HCT116 (cell line): ENCODE data around the gene SVIL. TPM values are rescaled to one million over a fixed set of nuclear protein-coding genes. Genes with fewer than 3 reads are reported as not detected.

Experiments
- ATAC-seq: fragments of 200-7000 bp; cut with Tn5 transposase; 2 replicates; pipeline ENCODE4 v1.9.1; 2020; ENCODE audit warnings: mild to moderate bottlenecking, moderate library complexity
- BruUV-seq: library from RNA; stranded (reverse); fragments of 400-500 nt; replicated peaks from 2 replicates; lab custom pipeline; 2021; lab: Mats Ljungman, UMichigan
- CTCF ChIA-PET: fragments of 300-600 bp; sonication (Branson Sonifier 250); formaldehyde crosslinking; loops from one replicate; lab custom pipeline; 2021; ENCODE audit warnings: antibody characterized with exemption; lab: Charles Lee
- POLR2A ChIA-PET: fragments of 300-600, 350-600 bp; sonication (Branson Sonifier 250); formaldehyde crosslinking; loops from one replicate; lab custom pipeline; 2021; ENCODE audit warnings: antibody characterized with exemption; lab: Charles Lee
- RAD21 ChIA-PET, 2 experiments: fragments of 300-600 bp; sonication (Branson Sonifier 250); formaldehyde crosslinking; loops; one replicate each; lab custom pipeline; 2023; ENCODE audit warnings: low total read pairs in 2 of 2; ENCODE audit not compliant: uncharacterized antibody in 2 of 2, unreplicated experiment in 2 of 2, low non-redundant PET in 1 of 2; lab: Charles Lee
- DNase-seq: peaks from one replicate; pipeline ENCODE4 v3.0.0-alpha.2; 2010; ENCODE audit warnings: low read depth, low spot score
- H2AFZ ChIP-seq: fragments of 200-600 bp; shearing (Covaris generic), sonication (generic); 2 replicates; pipeline ENCODE4 v1.6.1; 2017; ENCODE audit warnings: low read depth, mixed run types, mixed read lengths, antibody characterized with exemption, low read length; ENCODE audit not compliant: poor library complexity, severe bottlenecking
- H3K27ac ChIP-seq: 2 replicates; pipeline ENCODE4 v1.5.1; 2012; ENCODE audit warnings: low read depth, low read length
- H3K27me3 ChIP-seq: fragments of 200-600 bp; sonication (generic); 2 replicates; pipeline ENCODE4 v1.6.1; 2016; ENCODE audit warnings: mixed run types, low read length, mixed read lengths; ENCODE audit not compliant: insufficient read depth
- H3K36me3 ChIP-seq, 2 experiments: fragments of 200-500 bp in 1 of 2; fragments of 200-600 bp in 1 of 2; sonication (Bioruptor generic) in 1 of 2; sonication (generic) in 1 of 2; 2 replicates each; pipeline versions ENCODE4 v1.5.1 to v1.6.1; 2014 to 2016; ENCODE audit warnings: low read length in 2 of 2, inconsistent platforms in 1 of 2, mixed read lengths in 1 of 2, mixed run types in 1 of 2; ENCODE audit not compliant: insufficient read depth in 2 of 2, control insufficient read depth in 1 of 2
- H3K4me1 ChIP-seq, 2 experiments: fragments of 200-600 bp in 1 of 2; sonication (generic) in 1 of 2; 2 replicates each; pipeline versions ENCODE4 v1.5.1 to v1.6.1; 2012 to 2017; ENCODE audit warnings: low read length in 2 of 2, inconsistent platforms in 1 of 2, mild to moderate bottlenecking in 1 of 2, mixed read lengths in 1 of 2, mixed run types in 1 of 2, moderate library complexity in 1 of 2; ENCODE audit not compliant: insufficient read depth in 2 of 2, control insufficient read depth in 1 of 2
- H3K4me2 ChIP-seq: fragments of 200-600 bp; sonication (generic); 2 replicates; pipeline ENCODE4 v1.6.1; 2017; ENCODE audit warnings: mixed run types, low read length, mixed read lengths
- H3K4me3 ChIP-seq, 2 experiments: fragments of 200-600 bp in 1 of 2; sonication (generic) in 1 of 2; replicated peaks in 1 of 2; 2 replicates each; pipeline ENCODE4 v1.5.1; 2011 to 2016; ENCODE audit warnings: low read length in 2 of 2, control low read depth in 1 of 2, low read depth in 1 of 2, mild to moderate bottlenecking in 1 of 2, mixed read lengths in 1 of 2, mixed run types in 1 of 2
- H3K79me2 ChIP-seq: fragments of 200-600 bp; sonication (generic); 2 replicates; pipeline ENCODE4 v1.6.1; 2017; ENCODE audit warnings: mild to moderate bottlenecking, mixed run types, low read length, moderate library complexity, mixed read lengths; ENCODE audit not compliant: insufficient read depth
- H3K9ac ChIP-seq: fragments of 200-600 bp; sonication (generic); 2 replicates; pipeline ENCODE4 v1.6.1; 2016; ENCODE audit warnings: low read length, mixed read lengths
- H3K9me2 ChIP-seq: fragments of 200-600 bp; sonication (generic), shearing (Covaris generic); 2 replicates; pipeline ENCODE4 v1.6.1; 2017; ENCODE audit warnings: mixed run types, mild to moderate bottlenecking, moderate library complexity; ENCODE audit not compliant: insufficient read depth
- H3K9me3 ChIP-seq, 2 experiments: fragments of 200-500 bp in 1 of 2; fragments of 200-600 bp in 1 of 2; sonication (Bioruptor generic) in 1 of 2; sonication (generic) in 1 of 2; 2 replicates each; pipeline ENCODE4 v1.6.1; 2014 to 2017; ENCODE audit warnings: low read length in 2 of 2, mixed read lengths in 2 of 2, inconsistent platforms in 1 of 2, low read depth in 1 of 2, mild to moderate bottlenecking in 1 of 2, mixed run types in 1 of 2, moderate library complexity in 1 of 2; ENCODE audit not compliant: control insufficient read depth in 1 of 2, insufficient read depth in 1 of 2
- H4K20me1 ChIP-seq: fragments of 200-600 bp; sonication (generic), shearing (Covaris generic); 2 replicates; pipeline ENCODE4 v1.6.1; 2017; ENCODE audit warnings: mixed run types, mild to moderate bottlenecking, moderate library complexity; ENCODE audit not compliant: insufficient read depth
- CBX3 ChIP-seq: IDR thresholded peaks from 2 replicates; pipeline ENCODE4 v1.6.1; 2012; ENCODE audit warnings: low read depth
- CEBPB ChIP-seq: IDR thresholded peaks from 2 replicates; pipeline ENCODE4 v1.6.1; 2012; ENCODE audit warnings: low read depth
- EGR1 ChIP-seq: IDR thresholded peaks from 2 replicates; pipeline ENCODE4 v1.6.1; 2012; ENCODE audit warnings: low read depth
- EZH2 ChIP-seq: fragments of 200-600 bp; sonication (generic); IDR thresholded peaks from 2 replicates; pipeline ENCODE4 v1.6.1; 2017; ENCODE audit warnings: antibody characterized with exemption, mixed run types
- EZH2phosphoT487 ChIP-seq: fragments of 200-600 bp; IDR thresholded peaks from 2 replicates; pipeline ENCODE4 v1.6.1; 2018; ENCODE audit warnings: antibody characterized with exemption, borderline replicate concordance
- FOSL1 ChIP-seq: IDR thresholded peaks from 2 replicates; pipeline ENCODE4 v1.6.1; 2012; ENCODE audit warnings: low read depth
- POLR2A ChIP-seq: IDR thresholded peaks from 2 replicates; pipeline ENCODE4 v1.7.0; 2011; ENCODE audit warnings: borderline replicate concordance; ENCODE audit not compliant: insufficient read depth, insufficient read length; ENCODE audit errors: extremely low read depth
- POLR2AphosphoS5 ChIP-seq: IDR thresholded peaks from 2 replicates; pipeline ENCODE4 v1.6.1; 2011; ENCODE audit warnings: mild to moderate bottlenecking, low read depth, low read length, moderate library complexity
- RAD21 ChIP-seq: IDR thresholded peaks from 2 replicates; pipeline ENCODE4 v1.6.1; 2012; ENCODE audit warnings: low read depth, mild to moderate bottlenecking
- SIN3A ChIP-seq: IDR thresholded peaks from 2 replicates; pipeline ENCODE4 v1.6.1; 2012; ENCODE audit warnings: low read depth
- SRF ChIP-seq: IDR thresholded peaks from 2 replicates; pipeline ENCODE4 v1.6.1; 2012; ENCODE audit warnings: low read depth
- intact Hi-C: fragments of 100-400 bp; cut with micrococcal nuclease; formaldehyde crosslinking; loops from 2 replicates; pipeline ENCODE4 v1.10.0; 2022
- total RNA-seq: library from RNA; stranded (reverse); gene quantifications from one replicate; pipeline ENCODE4 v1.2.1, GENCODE V29; 2021; ENCODE audit not compliant: unreplicated experiment
- TF ChIP-seq, protein P1 (sequence below): IDR thresholded peaks from 2 replicates; pipeline ENCODE4 v1.6.1; 2012
- TF ChIP-seq, protein P2 (sequence below): IDR thresholded peaks from 2 replicates; pipeline ENCODE4 v1.6.1; 2012; ENCODE audit warnings: low read depth
- TF ChIP-seq, protein P3 (sequence below), 3 experiments: fragments of 200-600 bp in 1 of 3; sonication (generic) in 1 of 3; IDR thresholded peaks in 2 of 3; conservative IDR thresholded peaks in 1 of 3; 2 replicates each; pipeline ENCODE4 v1.5.1; 2012 to 2017; ENCODE audit warnings: low read depth in 2 of 3, low read length in 2 of 3, antibody characterized with exemption in 1 of 3, borderline replicate concordance in 1 of 3, control low read depth in 1 of 3, mild to moderate bottlenecking in 1 of 3, mixed read lengths in 1 of 3, mixed run types in 1 of 3, moderate library complexity in 1 of 3; ENCODE audit not compliant: insufficient read depth in 1 of 3

Gene SVIL
- total RNA-seq, 1 experiment from 2014 or later, result 27.0 TPM

DNA sequence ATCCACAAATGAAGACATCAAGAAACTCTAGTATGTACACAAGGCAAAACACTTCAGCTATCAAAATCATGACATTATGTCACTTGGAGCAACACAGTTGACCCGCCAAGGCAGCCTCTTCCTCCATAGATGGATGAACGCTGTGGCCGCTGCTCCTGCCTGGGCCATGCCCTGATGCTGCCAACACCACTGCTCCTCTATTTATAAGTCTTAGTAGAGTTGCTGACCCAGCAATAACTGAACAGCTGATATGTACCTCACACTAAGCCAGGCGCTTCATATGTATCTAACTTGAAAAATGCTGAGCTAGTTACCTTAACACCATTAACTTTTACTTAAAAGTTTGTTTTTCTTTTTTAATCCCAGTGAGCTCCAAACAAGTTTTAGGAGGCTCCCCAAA, 214.0 kb downstream of the SVIL start:
- RAD21 ChIA-PET, result no interaction called here
- H3K36me3 ChIP-seq, result peaks cover 0 to 11% of the 10 kb centered on the region in 2 experiments; a peak in 1 of 4 replicates
- TF ChIP-seq POLR2AphosphoS5 (no peak), RAD21 (no peak), SIN3A (no peak), EGR1 (no peak), FOSL1 (no peak), CBX3 (no peak), EZH2phosphoT487 (no peak), SRF (no peak), EZH2 (no peak), CEBPB (no peak), POLR2A (no peak)
- TF ChIP-seq, protein P1, sequence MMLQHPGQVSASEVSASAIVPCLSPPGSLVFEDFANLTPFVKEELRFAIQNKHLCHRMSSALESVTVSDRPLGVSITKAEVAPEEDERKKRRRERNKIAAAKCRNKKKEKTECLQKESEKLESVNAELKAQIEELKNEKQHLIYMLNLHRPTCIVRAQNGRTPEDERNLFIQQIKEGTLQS, result no peak
- TF ChIP-seq, protein P2, sequence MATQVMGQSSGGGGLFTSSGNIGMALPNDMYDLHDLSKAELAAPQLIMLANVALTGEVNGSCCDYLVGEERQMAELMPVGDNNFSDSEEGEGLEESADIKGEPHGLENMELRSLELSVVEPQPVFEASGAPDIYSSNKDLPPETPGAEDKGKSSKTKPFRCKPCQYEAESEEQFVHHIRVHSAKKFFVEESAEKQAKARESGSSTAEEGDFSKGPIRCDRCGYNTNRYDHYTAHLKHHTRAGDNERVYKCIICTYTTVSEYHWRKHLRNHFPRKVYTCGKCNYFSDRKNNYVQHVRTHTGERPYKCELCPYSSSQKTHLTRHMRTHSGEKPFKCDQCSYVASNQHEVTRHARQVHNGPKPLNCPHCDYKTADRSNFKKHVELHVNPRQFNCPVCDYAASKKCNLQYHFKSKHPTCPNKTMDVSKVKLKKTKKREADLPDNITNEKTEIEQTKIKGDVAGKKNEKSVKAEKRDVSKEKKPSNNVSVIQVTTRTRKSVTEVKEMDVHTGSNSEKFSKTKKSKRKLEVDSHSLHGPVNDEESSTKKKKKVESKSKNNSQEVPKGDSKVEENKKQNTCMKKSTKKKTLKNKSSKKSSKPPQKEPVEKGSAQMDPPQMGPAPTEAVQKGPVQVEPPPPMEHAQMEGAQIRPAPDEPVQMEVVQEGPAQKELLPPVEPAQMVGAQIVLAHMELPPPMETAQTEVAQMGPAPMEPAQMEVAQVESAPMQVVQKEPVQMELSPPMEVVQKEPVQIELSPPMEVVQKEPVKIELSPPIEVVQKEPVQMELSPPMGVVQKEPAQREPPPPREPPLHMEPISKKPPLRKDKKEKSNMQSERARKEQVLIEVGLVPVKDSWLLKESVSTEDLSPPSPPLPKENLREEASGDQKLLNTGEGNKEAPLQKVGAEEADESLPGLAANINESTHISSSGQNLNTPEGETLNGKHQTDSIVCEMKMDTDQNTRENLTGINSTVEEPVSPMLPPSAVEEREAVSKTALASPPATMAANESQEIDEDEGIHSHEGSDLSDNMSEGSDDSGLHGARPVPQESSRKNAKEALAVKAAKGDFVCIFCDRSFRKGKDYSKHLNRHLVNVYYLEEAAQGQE, result no peak
- TF ChIP-seq, protein P3, sequence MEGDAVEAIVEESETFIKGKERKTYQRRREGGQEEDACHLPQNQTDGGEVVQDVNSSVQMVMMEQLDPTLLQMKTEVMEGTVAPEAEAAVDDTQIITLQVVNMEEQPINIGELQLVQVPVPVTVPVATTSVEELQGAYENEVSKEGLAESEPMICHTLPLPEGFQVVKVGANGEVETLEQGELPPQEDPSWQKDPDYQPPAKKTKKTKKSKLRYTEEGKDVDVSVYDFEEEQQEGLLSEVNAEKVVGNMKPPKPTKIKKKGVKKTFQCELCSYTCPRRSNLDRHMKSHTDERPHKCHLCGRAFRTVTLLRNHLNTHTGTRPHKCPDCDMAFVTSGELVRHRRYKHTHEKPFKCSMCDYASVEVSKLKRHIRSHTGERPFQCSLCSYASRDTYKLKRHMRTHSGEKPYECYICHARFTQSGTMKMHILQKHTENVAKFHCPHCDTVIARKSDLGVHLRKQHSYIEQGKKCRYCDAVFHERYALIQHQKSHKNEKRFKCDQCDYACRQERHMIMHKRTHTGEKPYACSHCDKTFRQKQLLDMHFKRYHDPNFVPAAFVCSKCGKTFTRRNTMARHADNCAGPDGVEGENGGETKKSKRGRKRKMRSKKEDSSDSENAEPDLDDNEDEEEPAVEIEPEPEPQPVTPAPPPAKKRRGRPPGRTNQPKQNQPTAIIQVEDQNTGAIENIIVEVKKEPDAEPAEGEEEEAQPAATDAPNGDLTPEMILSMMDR (IDR thresholded peaks at IDR 0.05 in 2 of 3, conservative IDR thresholded peaks at IDR 0.05 in 1 of 3; ENCODE audit: borderline replicate concordance in 1 of 3, insufficient read depth in 1 of 3, low read depth in 2 of 3, low read length in 2 of 3), result no peak
- TF ChIP-seq, all 23 proteins: peak for 0
- no peak overlapping the region for H3K4me3 ChIP-seq
- POLR2A ChIA-PET, result no interaction called here
- no peak overlapping the region for H3K27ac ChIP-seq
- DNase-seq (no peak), ATAC-seq (no peak)
- H3K4me2 ChIP-seq, result no peak overlapping the region
- BruUV-seq, result no TSS peak
- no peaks in the 10 kb centered on the region for H3K9me3 ChIP-seq
- intact Hi-C loops, result no loop called here
- H3K4me1 ChIP-seq, result no peaks in the 10 kb centered on the region
- H3K9ac ChIP-seq, result no peak overlapping the region
- no peaks in the 10 kb centered on the region for H3K9me2 ChIP-seq
- no peaks in the 10 kb centered on the region; the same call in 1 of the 2 replicates for H4K20me1 ChIP-seq
- no peaks in the 10 kb centered on the region for H3K27me3 ChIP-seq
- CTCF ChIA-PET, result no interaction called here
- H3K79me2 ChIP-seq, result peaks cover 32% of the 10 kb centered on the region
- no peak overlapping the region for H2AFZ ChIP-seq
